Natural killer cell (primary cell): ENCODE measurements around the gene HYLS1. TPM values are rescaled to one million over a fixed set of nuclear protein-coding genes. Genes with fewer than 3 reads are reported as not detected.

Experiments used
- ATAC-seq, 3 donors: fragments of 150-1000 bp in 2 of 3; fragments of 200-7000 bp in 1 of 3; cut with Tn5 transposase; 1 replicate in 1 of 3; 2 replicates in 2 of 3; pipeline ENCODE4 v1.10.0; 2021; ENCODE audit warnings: mild to moderate bottlenecking in 2 of 3, moderate library complexity in 2 of 3
- DNase-seq, 2 donors: peaks; one replicate each; pipeline versions ENCODE4 v3.0.0 to v3.0.0-alpha.2; 2013 to 2021; ENCODE audit warnings: mixed read lengths in 1 of 2
- H3K27ac ChIP-seq: one replicate; pipeline ENCODE4 v1.5.1; 2013; ENCODE audit warnings: mild to moderate bottlenecking, low read length
- H3K27me3 ChIP-seq: one replicate; pipeline ENCODE4 v1.6.1; 2013; ENCODE audit warnings: low read length; ENCODE audit not compliant: control insufficient read depth, insufficient read depth
- H3K36me3 ChIP-seq: one replicate; pipeline ENCODE4 v1.6.1; 2013; ENCODE audit warnings: low read length; ENCODE audit not compliant: control insufficient read depth, insufficient read depth
- H3K4me1 ChIP-seq: one replicate; pipeline ENCODE4 v1.6.1; 2013; ENCODE audit warnings: low read length; ENCODE audit not compliant: control insufficient read depth, insufficient read depth
- H3K4me3 ChIP-seq: one replicate; pipeline ENCODE4 v1.5.1; 2013; ENCODE audit warnings: low read length
- H3K9me3 ChIP-seq: one replicate; pipeline ENCODE4 v1.6.1; 2013; ENCODE audit warnings: low read length; ENCODE audit not compliant: control insufficient read depth, insufficient read depth
- H3K27ac Mint-ChIP-seq, 2 donors: one replicate each; pipeline ENCODE4 v1.8.0; 2022; ENCODE audit warnings: mild to moderate bottlenecking in 2 of 2, mixed read lengths in 2 of 2, moderate library complexity in 1 of 2
- H3K27me3 Mint-ChIP-seq, 2 donors: one replicate each; pipeline ENCODE4 v1.8.0; 2022; ENCODE audit warnings: low read depth in 2 of 2, mixed read lengths in 2 of 2
- H3K36me3 Mint-ChIP-seq: one replicate; pipeline ENCODE4 v1.8.0; 2022; ENCODE audit warnings: mixed read lengths
- H3K4me1 Mint-ChIP-seq, 2 donors: one replicate each; pipeline ENCODE4 v1.8.0; 2022; ENCODE audit warnings: mixed read lengths in 2 of 2
- H3K4me3 Mint-ChIP-seq: one replicate; pipeline ENCODE4 v1.8.0; 2022; ENCODE audit warnings: mild to moderate bottlenecking, moderate library complexity, mixed read lengths
- H3K9me3 Mint-ChIP-seq, 2 donors: one replicate each; pipeline ENCODE4 v1.8.0; 2022; ENCODE audit warnings: mixed read lengths in 2 of 2
- WGBS: methylation state at CpG from one replicate; pipeline ENCODE4 v1.1.7; 2013; ENCODE audit warnings: missing lambda C conversion rate; ENCODE audit not compliant: insufficient coverage; 5-methylcytosine and 5-hydroxymethylcytosine counted together
- intact Hi-C: fragments of 100-400 bp; cut with micrococcal nuclease; formaldehyde crosslinking; loops from one replicate; pipeline ENCODE4 v1.14.2; 2022
- total RNA-seq, 4 donors: library from RNA; stranded (reverse); fragments of 120-200 nt in 1 of 4; gene quantifications; one replicate each; pipeline versions ENCODE4 v1.2.3 to v1.2.4, GENCODE V29; 2013 to 2022
- TF ChIP-seq, protein P1 (sequence below): fragments of 200-600 bp; IDR thresholded peaks from one replicate; pipeline ENCODE4 v1.8.0; 2022; ENCODE audit warnings: antibody characterized with exemption

HYLS1 gene
- total RNA-seq, 3 donors from 2014 or later (not counting 1 experiment from before 2014, with no cell fraction given), result 4.4 to 6.8 (median 5.6) TPM

- no peaks in the 10 kb centered on the region for H3K4me1 Mint-ChIP-seq
- TF ChIP-seq, protein P1, sequence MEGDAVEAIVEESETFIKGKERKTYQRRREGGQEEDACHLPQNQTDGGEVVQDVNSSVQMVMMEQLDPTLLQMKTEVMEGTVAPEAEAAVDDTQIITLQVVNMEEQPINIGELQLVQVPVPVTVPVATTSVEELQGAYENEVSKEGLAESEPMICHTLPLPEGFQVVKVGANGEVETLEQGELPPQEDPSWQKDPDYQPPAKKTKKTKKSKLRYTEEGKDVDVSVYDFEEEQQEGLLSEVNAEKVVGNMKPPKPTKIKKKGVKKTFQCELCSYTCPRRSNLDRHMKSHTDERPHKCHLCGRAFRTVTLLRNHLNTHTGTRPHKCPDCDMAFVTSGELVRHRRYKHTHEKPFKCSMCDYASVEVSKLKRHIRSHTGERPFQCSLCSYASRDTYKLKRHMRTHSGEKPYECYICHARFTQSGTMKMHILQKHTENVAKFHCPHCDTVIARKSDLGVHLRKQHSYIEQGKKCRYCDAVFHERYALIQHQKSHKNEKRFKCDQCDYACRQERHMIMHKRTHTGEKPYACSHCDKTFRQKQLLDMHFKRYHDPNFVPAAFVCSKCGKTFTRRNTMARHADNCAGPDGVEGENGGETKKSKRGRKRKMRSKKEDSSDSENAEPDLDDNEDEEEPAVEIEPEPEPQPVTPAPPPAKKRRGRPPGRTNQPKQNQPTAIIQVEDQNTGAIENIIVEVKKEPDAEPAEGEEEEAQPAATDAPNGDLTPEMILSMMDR, result no peak
These were observed 44.2 kb downstream of the HYLS1 start for GRCh38 chr11:125931668-125932067.

GRCh38 chr11:125932301-125932700 is 44.8 kb downstream of the HYLS1 start:
- no peaks in the 10 kb centered on the region for H3K9me3 Mint-ChIP-seq
- no peak overlapping the region for H3K4me3 Mint-ChIP-seq
- no peaks in the 10 kb centered on the region for H3K4me1 Mint-ChIP-seq
- TF ChIP-seq, protein P1, result no peak
- no peaks in the 10 kb centered on the region for H3K36me3 ChIP-seq
- WGBS, result 92% methylated on average over 9 of the region's 9 CpGs
- intact Hi-C loops, result no loop called here
- ATAC-seq (no peak), DNase-seq (no peak)
- H3K27ac ChIP-seq, result no peak overlapping the region
- H3K27me3 ChIP-seq, result no peaks in the 10 kb centered on the region
- H3K27me3 Mint-ChIP-seq, result peaks cover 6 to 11% of the 10 kb centered on the region in 2 donors
- H3K4me3 ChIP-seq, result no peak overlapping the region
- H3K27ac Mint-ChIP-seq, result no peak overlapping the region
- H3K36me3 Mint-ChIP-seq, result no peaks in the 10 kb centered on the region
- H3K4me1 ChIP-seq, result no peaks in the 10 kb centered on the region
- no peaks in the 10 kb centered on the region for H3K9me3 ChIP-seq

More at GRCh38 chr11:125931668-125932067, 44.2 kb downstream of the HYLS1 start:
- ATAC-seq (no peak), DNase-seq (no peak)
- Mint-ChIP-seq H3K4me3 (no peak overlapping the region), H3K36me3 (no peaks in the 10 kb centered on the region), H3K27ac (no peak overlapping the region), H3K27me3 (peaks cover 10 to 14% of the 10 kb centered on the region in 2 donors), H3K9me3 (no peaks in the 10 kb centered on the region)
- Histone ChIP-seq H3K36me3 (no peaks in the 10 kb centered on the region), H3K4me3 (no peak overlapping the region), H3K9me3 (no peaks in the 10 kb centered on the region), H3K27ac (no peak overlapping the region), H3K27me3 (no peaks in the 10 kb centered on the region), H3K4me1 (no peaks in the 10 kb centered on the region)
- WGBS, result 70% methylated on average over 6 of the region's 6 CpGs
- intact Hi-C loops, result no loop called here

DNA sequence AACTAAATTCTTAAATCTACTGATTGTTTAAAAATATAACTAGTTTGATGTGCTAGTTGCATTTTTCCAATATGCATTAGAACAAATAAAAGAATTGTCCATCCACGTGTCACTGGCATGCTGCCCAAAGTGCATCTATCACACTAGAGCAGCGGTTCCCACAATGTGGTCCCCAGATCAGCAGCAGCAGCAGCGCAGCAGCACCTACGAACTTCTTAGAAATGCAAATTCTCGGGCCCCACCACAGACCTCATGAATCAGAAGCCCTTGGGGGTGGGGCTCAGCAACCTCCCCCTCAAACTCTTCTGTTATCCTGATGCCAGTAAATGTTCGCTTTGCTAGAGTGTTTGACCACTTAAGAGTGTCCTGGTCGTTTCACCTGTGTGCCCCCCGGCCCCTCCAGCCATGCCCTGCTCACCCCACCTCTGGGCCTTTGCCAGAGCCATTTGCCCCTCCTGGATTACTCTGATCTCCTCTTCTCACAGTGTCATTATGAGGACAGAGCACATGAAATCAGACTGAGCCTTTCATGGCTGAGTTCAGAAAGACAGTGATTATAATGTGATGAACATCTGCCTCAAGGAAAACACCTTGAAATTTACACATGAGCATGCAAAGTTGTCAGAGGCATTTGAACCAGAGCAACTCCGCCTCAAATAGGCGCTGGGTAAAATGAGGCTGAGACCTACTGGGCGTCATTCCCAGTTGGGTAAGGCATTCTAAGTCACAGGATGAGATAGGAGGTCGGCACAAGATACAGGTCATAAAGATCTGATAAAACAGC is 45.8 kb downstream of the HYLS1 start:
- DNase-seq (no peak), ATAC-seq (no peak)
- Histone ChIP-seq H3K4me3 (no peak overlapping the region), H3K27me3 (no peaks in the 10 kb centered on the region), H3K27ac (no peak overlapping the region), H3K9me3 (no peaks in the 10 kb centered on the region), H3K4me1 (no peaks in the 10 kb centered on the region), H3K36me3 (no peaks in the 10 kb centered on the region)
- Mint-ChIP-seq H3K36me3 (no peaks in the 10 kb centered on the region), H3K27ac (no peak overlapping the region), H3K4me3 (no peak overlapping the region), H3K9me3 (no peaks in the 10 kb centered on the region), H3K27me3 (peaks cover 6 to 11% of the 10 kb centered on the region in 2 donors), H3K4me1 (no peaks in the 10 kb centered on the region)
- TF ChIP-seq, protein P1, result no peak
- 62% methylated on average over 12 of the region's 12 CpGs for WGBS
- intact Hi-C loops, result no loop called here

- 95% methylated on average over 8 of the region's 8 CpGs for WGBS
- Histone ChIP-seq H3K9me3 (no peaks in the 10 kb centered on the region), H3K36me3 (no peaks in the 10 kb centered on the region), H3K4me1 (no peaks in the 10 kb centered on the region), H3K27me3 (no peaks in the 10 kb centered on the region), H3K27ac (no peak overlapping the region), H3K4me3 (no peak overlapping the region)
- Mint-ChIP-seq H3K27me3 (peaks cover 6 to 7% of the 10 kb centered on the region in 2 donors), H3K9me3 (no peaks in the 10 kb centered on the region), H3K27ac (no peak overlapping the region), H3K4me1 (peaks cover 0 to 6% of the 10 kb centered on the region in 2 donors), H3K4me3 (no peak overlapping the region), H3K36me3 (no peaks in the 10 kb centered on the region)
- no peak for ATAC-seq
- no peak for DNase-seq
- TF ChIP-seq, protein P1, result no peak
- intact Hi-C loops, result no loop called here
These were observed 47.0 kb downstream of the HYLS1 start for GRCh38 chr11:125934473-125934872.
